GM12872 (cell line): Measurements from ENCODE around the gene LUZP1.

ENCODE experiments used
- TF ChIP-seq, protein P1 (sequence below): IDR thresholded peaks from 3 replicates; pipeline ENCODE4 v1.5.1; 2011; ENCODE audit warnings: low read depth, mild to moderate bottlenecking, low read length, moderate library complexity; ENCODE audit not compliant: insufficient read depth

Gene LUZP1

DNA sequence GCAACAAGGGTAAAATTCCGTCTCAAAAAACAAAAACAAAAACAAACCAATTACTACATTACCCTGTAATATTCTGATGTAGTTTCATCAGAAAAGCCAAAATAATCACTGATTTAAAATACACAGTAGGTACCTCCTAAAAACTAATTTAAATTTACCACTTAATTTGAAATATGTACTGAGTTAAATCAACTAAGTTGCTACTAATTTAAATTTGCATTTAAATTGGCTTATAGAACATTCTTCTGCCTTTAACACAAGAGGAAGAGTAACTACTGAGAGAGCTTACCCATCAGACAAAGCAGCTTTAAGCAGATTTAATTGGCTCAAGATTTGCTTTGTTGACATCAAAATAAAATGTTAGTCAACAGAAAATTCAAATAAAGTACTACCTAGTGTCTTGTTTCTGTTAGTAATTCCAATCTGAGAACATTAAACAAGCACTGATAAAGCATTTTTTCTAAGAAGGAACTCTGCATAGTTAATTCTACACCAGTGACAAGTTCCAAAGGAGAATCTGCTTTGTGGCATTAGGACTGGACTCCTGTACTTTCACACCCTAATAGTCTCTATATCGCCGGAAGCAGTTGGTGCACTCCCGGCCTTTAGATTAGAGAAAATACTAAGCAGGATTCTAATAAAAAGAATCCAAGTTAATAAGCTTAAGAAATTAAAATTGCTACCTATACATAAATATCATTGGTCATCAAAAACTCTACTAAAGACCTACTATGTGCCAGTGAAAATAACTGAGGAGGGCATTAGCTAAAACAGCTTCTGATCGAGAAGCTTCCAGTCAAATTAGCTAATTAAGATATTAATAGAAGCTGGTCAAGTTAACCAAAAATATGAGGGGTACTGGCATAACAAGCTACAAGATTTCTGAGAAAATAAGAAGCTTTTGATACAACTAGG lies 8.4 kb downstream of the LUZP1 start:
- TF ChIP-seq, protein P1, sequence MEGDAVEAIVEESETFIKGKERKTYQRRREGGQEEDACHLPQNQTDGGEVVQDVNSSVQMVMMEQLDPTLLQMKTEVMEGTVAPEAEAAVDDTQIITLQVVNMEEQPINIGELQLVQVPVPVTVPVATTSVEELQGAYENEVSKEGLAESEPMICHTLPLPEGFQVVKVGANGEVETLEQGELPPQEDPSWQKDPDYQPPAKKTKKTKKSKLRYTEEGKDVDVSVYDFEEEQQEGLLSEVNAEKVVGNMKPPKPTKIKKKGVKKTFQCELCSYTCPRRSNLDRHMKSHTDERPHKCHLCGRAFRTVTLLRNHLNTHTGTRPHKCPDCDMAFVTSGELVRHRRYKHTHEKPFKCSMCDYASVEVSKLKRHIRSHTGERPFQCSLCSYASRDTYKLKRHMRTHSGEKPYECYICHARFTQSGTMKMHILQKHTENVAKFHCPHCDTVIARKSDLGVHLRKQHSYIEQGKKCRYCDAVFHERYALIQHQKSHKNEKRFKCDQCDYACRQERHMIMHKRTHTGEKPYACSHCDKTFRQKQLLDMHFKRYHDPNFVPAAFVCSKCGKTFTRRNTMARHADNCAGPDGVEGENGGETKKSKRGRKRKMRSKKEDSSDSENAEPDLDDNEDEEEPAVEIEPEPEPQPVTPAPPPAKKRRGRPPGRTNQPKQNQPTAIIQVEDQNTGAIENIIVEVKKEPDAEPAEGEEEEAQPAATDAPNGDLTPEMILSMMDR = no peak

DNA sequence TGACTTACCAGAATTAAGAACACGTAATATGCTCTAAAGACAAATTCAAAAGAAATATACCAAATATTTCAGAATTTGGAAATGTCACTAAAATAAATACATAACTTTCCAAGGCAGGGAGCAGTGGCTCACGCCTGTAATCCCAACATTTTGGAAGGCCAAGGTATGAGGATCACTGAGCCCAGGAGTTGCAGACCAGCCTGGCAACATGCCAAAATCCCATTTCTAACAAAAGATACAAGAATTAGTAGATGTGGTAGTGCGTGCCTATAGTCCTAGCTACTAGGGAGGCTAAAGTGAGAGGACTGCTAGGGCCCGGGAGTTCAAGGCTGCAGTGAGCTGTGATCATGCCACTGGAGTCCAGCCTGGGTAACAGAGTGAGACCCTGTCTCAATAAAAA lies 11.7 kb downstream of the LUZP1 start:
- TF ChIP-seq, protein P1 = no peak

DNA sequence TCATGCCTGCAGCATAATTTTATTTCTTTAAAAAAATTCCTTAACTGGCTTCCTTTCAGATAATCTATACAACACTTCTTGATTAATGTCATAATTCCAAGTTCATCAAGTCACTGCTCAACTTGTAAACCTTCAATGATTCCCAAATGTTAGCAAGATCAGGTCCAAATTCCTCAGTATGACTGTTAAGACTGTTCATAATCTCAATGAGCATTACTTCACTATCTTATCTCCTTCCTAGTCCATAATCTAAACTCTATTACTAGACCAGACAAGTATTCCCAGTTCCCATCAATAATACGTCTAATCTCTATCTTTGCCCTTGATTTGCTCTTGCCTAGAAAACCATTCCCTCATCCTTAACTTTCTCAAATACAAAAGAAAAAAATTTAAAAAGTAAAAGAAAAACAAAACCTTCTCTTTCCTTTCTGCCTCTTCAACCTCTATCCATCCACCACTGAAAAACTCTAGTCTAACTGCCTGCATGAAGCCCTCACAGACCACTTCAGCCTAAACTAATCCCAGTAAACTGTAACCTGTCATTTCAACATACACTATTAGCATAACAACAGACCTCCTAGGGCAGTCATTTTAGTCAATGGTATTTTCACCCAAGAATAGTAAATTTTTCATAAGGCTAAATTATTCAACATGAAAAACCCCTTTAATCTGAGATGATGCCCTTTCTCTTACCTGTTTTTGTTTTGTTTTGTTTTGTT lies 15.5 kb downstream of the LUZP1 start:
- TF ChIP-seq, protein P1 = no peak

DNA sequence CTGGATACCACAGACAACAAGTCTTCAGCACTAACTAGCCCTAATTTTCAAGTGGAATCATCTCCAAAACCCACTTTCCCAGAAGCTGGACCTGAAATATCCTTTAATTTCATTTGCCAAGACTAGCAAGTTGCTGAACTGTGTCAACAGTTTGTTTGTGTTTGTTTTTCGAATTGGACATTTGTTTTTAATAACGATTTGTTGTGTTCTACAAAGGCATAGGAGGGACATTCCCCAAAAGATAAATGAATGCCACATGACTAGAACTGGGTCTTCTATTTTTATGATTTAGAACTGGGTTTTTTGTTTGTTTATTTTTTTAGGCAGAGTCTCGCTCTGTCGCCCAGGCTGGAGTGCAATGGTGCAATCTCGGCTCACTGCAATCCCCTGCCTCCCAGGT lies 17.9 kb downstream of the LUZP1 start:
- TF ChIP-seq, protein P1 = no peak

DNA sequence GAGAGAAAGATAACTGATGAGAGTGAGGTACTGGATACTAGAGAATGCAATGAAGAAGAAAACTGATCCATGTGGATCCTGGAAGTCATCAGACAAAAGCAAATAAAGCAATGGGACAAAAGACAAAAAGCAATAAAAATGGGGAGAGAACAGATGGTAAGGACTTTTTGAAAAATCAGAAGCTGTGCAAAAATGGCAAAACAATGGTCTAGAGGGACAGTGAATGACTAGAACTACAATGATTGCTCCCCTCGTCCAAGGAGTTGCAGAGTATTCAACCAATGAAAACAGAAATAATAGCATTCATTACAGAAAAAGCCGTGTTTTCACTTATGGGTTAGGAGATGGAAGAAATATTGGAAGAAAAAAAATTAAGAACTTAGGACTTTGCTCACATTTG lies 18.5 kb downstream of the LUZP1 start:
- TF ChIP-seq, protein P1 = no peak

DNA sequence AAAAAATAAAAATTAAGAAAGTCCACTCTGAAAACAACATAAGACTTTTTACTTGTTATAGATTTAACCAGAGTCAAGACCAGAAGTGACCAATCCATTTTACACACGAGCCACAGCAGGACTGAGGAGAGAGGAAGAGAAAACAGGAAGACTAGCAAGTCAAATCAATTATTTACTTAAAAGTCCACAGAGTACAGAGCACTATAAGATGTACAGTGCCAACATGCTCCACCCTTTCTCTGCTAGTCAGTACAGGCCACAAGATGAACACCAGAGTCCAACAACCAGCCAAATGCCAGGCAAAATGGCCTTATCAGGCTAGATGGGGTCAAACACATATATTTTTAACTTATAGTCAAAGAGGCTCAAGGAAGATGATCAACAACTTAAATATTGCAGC lies 19.5 kb downstream of the LUZP1 start:
- TF ChIP-seq, protein P1 = no peak

DNA sequence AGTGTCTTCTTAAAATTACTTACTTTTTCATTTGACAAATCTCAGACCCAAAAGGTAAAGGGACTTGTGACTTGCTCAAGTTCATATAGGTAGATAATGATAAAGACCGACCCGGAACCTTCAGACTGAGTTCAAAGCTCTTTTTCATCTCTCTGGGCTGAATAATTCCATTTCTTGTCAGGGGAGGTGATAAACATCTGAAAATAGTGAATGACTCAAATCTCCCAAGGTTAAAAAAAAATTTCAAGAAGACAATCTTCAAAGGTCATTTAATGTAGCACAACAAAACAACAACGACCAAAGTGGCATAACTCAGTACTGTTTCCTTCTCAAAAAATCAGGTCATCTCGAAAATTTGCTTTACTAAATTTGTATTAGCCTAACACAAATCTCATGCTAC lies 20.6 kb downstream of the LUZP1 start:
- TF ChIP-seq, protein P1 = no peak
